Activated CD4-positive, alpha-beta T cell treated with anti-CD3 and anti-CD28 coated beads for 24 hours (primary cell): ENCODE results near the gene PPFIA1.
"Not testable (repeated sequence)": the region's sequence is repeated elsewhere in the genome, so short reads cannot be mapped to it uniquely, and the experiment has no call there.

Experiments used
- DNase-seq, 2 donors: peaks; one replicate each; pipeline ENCODE4 v3.0.0-alpha.2; 2020; ENCODE audit warnings: low read depth in 2 of 2

PPFIA1 gene

GRCh38 chr11:70325824-70326223 lies 55.3 kb downstream of the PPFIA1 start:
- DNase-seq = no peak

- DNase-seq = no peak
Observed at GRCh38 chr11:70326365-70326811, 55.9 kb downstream of the PPFIA1 start.

- DNase-seq = no peak
Observed at GRCh38 chr11:70326833-70327232, 56.3 kb downstream of the PPFIA1 start.

- no peak for DNase-seq
Observed at GRCh38 chr11:70327717-70328116, 57.2 kb downstream of the PPFIA1 start.

GRCh38 chr11:70328556-70328955 lies 58.1 kb downstream of the PPFIA1 start:
- DNase-seq = no peak

GRCh38 chr11:70331320-70331843 lies 60.9 kb downstream of the PPFIA1 start:
- DNase-seq = not testable (repeated sequence)

GRCh38 chr11:70331901-70332300 lies 61.4 kb downstream of the PPFIA1 start:
- DNase-seq = no peak

GRCh38 chr11:70332567-70332966 lies 62.1 kb downstream of the PPFIA1 start:
- no peak for DNase-seq

GRCh38 chr11:70333261-70333660 lies 62.8 kb downstream of the PPFIA1 start:
- DNase-seq = no peak

GRCh38 chr11:70334351-70334995 lies 64.0 kb downstream of the PPFIA1 start:
- no peak for DNase-seq

GRCh38 chr11:70335511-70335910 lies 65.0 kb downstream of the PPFIA1 start:
- DNase-seq = no peak

- no peak for DNase-seq
Observed at GRCh38 chr11:70338594-70338993, 68.1 kb downstream of the PPFIA1 start.

- no peak for DNase-seq
Observed at GRCh38 chr11:70339066-70339465, 68.6 kb downstream of the PPFIA1 start.

- no peak for DNase-seq
Observed at GRCh38 chr11:70341881-70342429, 71.5 kb downstream of the PPFIA1 start.

GRCh38 chr11:70343636-70344035 lies 73.1 kb downstream of the PPFIA1 start:
- no peak for DNase-seq

- no peak for DNase-seq
Observed at GRCh38 chr11:70348191-70348590, 77.7 kb downstream of the PPFIA1 start.

GRCh38 chr11:70348608-70349007 lies 78.1 kb downstream of the PPFIA1 start:
- DNase-seq = no peak

GRCh38 chr11:70351646-70352045 lies 81.2 kb downstream of the PPFIA1 start:
- DNase-seq = no peak

GRCh38 chr11:70352100-70352499 lies 81.6 kb downstream of the PPFIA1 start:
- no peak for DNase-seq

- DNase-seq = no peak
Observed at GRCh38 chr11:70352601-70353000, 82.1 kb downstream of the PPFIA1 start.

- no peak for DNase-seq
Observed at GRCh38 chr11:70353329-70353728, 82.8 kb downstream of the PPFIA1 start.

GRCh38 chr11:70353900-70354568 lies 83.5 kb downstream of the PPFIA1 start:
- no peak for DNase-seq

- no peak for DNase-seq
Observed at GRCh38 chr11:70354629-70355028, 84.1 kb downstream of the PPFIA1 start.
